T-helper 22 cell (primary cell): ENCODE results near the gene CLEC16A.

Experiments
- DNase-seq: peaks from one replicate; pipeline ENCODE4 v3.0.0-alpha.2; 2020; ENCODE audit warnings: low read depth

Gene CLEC16A

DNA sequence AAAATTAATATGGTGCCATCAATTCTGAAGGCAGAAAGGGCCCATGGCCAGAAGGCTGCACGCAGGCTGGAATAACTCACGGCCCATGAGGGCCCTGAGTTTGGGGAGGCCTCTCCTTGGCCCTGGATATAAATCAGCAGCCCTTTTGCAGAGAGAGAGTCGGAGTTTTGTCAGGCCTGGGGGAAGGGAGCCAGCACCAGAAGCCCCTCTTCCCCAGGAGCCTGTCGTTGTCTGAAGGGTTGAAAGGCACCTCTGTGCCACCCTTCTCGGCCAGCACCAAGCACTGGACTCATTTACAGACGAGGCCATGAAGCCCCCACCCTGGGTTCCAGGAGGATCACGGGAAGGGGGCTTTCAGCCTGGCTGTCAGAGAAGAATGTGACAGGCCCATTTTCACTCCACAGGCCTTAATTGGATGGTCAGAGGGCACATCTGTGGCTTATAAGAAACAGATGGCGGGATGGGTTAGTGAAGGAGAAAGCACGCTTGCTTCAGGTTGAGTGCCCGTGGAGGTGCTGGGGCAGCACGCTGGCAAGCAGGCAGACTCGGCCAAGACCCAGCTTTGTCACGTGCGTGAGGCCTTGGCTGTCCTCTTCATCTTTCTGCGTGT lies 140.6 kb downstream of the CLEC16A start:
- DNase-seq, result no peak

DNA sequence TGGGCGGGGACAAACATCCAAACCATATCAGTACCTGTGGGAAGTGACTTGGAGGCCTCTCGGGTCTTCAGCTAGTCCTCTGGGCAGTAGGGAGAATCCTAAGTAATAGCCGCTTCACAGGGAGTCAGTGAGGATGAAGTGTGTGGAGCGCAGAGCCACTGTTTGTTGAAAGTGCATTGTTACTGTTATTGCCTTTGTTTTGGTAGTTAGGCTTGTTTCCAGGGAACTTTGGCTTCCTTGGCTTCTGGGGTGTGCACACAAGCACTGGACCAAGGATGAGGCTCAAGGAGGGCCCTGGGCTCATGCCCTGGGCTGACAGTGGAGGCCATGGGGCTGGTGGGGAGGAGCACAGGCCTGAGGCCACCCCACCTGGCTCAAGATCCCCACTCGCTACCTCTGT lies 141.6 kb downstream of the CLEC16A start:
- no peak for DNase-seq

GRCh38 chr16:11087691-11088073 lies 143.3 kb downstream of the CLEC16A start:
- DNase-seq, result no peak

DNA sequence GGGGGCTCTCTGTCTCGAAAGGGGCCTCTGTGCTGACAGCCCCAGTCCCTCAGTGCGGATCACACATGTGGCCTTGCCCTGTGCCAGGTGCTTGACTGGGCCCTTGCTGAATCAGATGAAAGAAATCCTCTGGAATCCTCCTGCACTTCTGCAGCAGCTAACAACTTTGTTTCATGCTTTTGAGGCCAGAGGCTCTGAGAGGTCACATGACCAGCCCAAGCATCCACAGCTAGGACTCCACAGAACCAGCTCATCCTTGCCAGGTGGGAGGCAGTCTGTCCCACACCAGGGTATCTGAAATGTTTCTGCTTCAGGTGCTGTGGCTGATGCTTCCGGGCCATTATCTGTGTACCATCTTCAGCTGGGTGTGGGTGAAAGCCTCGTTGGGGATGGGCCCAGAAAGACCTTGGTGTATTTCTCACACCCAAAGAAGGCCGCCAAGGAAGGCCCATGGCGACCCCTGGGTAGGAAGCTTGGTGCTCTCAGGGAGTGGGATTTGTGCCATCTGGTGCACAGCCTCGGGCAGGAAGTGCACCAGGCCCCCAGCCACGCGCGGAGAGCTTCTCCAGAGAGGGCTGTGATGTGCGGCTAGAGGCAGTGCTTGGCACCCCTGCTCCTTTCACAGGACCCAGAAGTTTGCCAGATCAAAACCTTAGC lies 143.8 kb downstream of the CLEC16A start:
- no peak for DNase-seq

- DNase-seq, result no peak
Observed at GRCh38 chr16:11088831-11089230, 144.5 kb downstream of the CLEC16A start.

GRCh38 chr16:11089504-11090124 lies 145.2 kb downstream of the CLEC16A start:
- no peak for DNase-seq

- no peak for DNase-seq
Observed at GRCh38 chr16:11090232-11090631, 145.9 kb downstream of the CLEC16A start.

- no peak for DNase-seq
Observed at GRCh38 chr16:11091021-11091785, 146.8 kb downstream of the CLEC16A start.

DNA sequence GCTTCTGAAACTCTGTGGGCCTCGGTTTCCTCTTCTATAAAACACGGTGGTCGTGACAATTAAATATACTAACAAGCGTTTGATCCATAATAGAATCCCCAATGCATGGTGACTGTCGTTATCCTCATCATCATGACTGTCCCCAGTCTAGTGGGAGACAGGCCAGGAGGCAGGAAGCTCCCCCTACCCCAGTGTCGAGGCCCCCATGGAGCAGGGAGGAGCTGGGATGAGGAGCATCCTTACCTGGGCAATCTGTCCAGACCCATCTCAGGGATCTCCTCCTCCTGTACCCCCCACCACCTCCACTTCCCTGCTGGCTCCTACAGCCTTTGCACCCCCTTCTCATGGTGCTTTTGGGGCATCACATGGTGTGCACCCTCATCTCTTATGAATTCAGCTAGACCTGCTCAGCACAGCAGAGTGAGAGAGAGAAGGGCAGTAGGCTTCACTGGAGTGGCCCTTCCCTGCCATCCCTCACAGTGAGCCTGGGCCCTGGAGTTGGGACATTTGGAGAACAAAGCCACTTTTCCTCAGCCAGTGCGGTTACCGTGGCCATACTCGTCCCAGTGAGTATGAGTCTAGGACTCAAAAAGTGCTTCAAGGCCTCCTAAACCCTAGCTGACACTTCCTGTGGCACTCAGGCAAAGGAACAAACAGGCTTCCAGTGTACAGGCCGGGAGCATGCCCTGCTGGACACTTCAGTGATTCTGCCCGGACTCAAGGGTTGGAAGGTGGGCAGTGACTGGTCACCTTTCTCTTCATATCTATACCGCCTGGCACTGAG lies 148.6 kb downstream of the CLEC16A start:
- no peak for DNase-seq

DNA sequence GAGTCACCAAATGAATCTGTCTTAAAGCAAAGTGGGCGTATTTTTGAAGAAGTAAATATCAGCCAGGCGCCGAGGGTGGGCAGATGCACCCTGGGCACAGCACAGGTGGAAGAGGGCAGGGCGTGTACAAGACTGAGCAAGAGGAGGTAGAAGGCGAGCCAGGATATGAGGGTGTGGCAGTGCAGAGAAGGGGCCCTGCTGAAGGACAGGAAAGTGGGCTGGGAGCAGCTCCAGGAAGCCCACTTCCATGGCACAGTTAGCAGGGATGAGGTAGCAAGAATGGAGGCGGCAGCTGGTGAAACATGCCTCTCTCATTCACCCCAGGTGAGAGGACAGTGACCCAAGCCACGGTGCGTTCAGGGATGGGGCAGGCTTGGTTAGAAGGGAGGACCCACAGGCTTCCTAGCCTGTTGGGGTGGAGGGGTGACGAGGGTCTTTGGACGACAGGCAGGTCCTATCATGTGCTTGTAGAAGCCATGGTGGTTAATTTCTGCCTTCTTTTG lies 149.3 kb downstream of the CLEC16A start:
- no peak for DNase-seq

- no peak for DNase-seq
Observed at GRCh38 chr16:11094075-11094856, 149.9 kb downstream of the CLEC16A start.

- no peak for DNase-seq
Observed at GRCh38 chr16:11094857-11095565, 150.6 kb downstream of the CLEC16A start.

- no peak for DNase-seq
Observed at GRCh38 chr16:11095935-11096334, 151.6 kb downstream of the CLEC16A start.

DNA sequence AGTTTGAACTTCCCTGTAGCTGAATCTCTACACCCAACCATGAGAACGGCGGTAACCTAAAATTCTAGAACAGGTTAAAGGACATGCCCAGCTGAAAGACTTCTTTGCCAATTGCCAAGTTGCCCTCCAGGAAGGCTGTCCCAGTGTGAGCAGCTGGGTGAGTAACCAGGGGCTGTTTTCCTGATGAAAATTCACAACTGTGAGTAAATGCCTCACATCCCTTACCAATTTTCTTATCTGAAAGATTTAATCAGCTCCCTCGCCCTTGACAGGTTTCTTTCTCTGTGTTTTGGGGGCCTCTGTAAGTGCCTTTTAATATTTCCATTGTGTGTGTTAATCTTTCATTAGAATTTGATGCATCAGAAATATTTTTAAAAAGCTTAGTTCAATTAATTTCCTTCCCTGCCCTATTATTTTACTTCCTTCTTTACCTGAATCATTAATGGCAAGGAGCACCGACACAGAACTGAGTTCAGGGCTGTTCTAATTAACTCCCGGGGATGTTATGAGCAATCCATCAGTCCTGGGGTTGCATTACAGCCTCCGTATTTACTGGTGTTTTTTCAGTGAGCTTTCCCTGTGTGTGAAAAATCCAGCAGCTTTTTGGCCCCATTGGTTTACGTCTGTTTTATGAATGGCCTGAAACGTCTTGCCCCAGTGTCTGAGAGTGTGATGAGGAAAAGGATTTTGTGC lies 152.9 kb downstream of the CLEC16A start:
- no peak for DNase-seq

- DNase-seq, result no peak
Observed at GRCh38 chr16:11097787-11098167, 153.4 kb downstream of the CLEC16A start.

GRCh38 chr16:11098601-11099390 lies 154.4 kb downstream of the CLEC16A start:
- no peak for DNase-seq

DNA sequence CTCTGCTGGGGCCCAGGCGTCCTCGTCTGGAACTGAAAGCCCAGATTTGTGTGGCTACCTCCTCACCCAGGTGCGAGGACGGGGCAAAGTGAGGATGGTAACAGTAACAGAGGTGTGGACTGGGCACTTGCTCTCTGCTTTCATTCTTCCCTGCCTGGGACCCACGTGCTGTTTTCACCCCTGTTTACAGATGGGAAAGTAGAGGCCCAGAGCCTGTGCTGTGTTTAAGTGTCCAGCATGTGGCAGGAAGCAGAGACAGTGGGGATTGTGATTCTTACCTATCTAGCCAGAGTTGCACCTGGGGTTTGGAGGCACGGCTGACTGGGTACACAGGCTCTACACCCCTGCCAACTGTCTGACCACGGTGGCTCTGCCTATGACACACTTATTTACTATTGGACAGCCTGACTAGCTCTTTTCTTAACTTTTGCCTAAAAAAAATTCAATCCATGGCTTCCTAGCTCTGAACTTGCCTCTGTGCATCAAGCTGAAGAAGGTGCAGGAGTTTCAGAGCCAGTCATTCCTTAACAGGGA lies 155.4 kb downstream of the CLEC16A start:
- no peak for DNase-seq

- DNase-seq, result no peak
Observed at GRCh38 chr16:11100239-11100750, 155.9 kb downstream of the CLEC16A start.
